ENCODE data around the gene CX3CL1. TPM values are rescaled to one million over a fixed set of nuclear protein-coding genes. Genes with fewer than 3 reads are reported as not detected.
A peak's percentile ranks its signal among the peaks of the same experiment; 100 is the strongest.

Gene CX3CL1
- total and polyA plus RNA-seq, 3 experiments from 2014 or later, result not detected

GRCh38 chr16:57432505-57432904, 60.2 kb downstream of the CX3CL1 start:
- DNase-seq, result no peak
- H3K4me3 Mint-ChIP-seq, result peak overlapping the region in 1 of 7 donors; percentile 54
- Histone ChIP-seq H3K9me3 (ENCODE audit: low read length) (no peaks in the 10 kb centered on the region), H3K27ac (ENCODE audit: low read depth, low read length) (no peak overlapping the region), H3K4me1 (ENCODE audit: insufficient read depth, low read length) (peaks cover 27% of the 10 kb centered on the region), H3K27me3 (ENCODE audit: insufficient read depth, low read length, poor library complexity, severe bottlenecking) (no peaks in the 10 kb centered on the region), H3K4me3 (ENCODE audit: low read length) (no peak overlapping the region), H3K36me3 (ENCODE audit: insufficient read depth, low read length) (peaks cover 31% of the 10 kb centered on the region)
- peaks cover 0 to 2% (median 0%) of the 10 kb centered on the region in 3 donors for H3K4me1 Mint-ChIP-seq
- POLR2A ChIA-PET, result no interaction called here
- H3K27me3 Mint-ChIP-seq, result peaks cover 0 to 1% of the 10 kb centered on the region in 2 donors
- CTCF ChIA-PET, result interaction anchor here (0.9 to 6.4 kb wide), 2 partner anchors 15 to 87 kb away, joined by 4 to 34 read pairs; no protein-coding TSS in a partner anchor
- H3K27ac Mint-ChIP-seq, result no peak overlapping the region
- no peaks in the 10 kb centered on the region for H3K9me3 Mint-ChIP-seq
- H3K36me3 Mint-ChIP-seq, result peaks cover 11 to 91% (median 33%) of the 10 kb centered on the region in 3 donors

GRCh38 chr16:57432989-57433388, 60.7 kb downstream of the CX3CL1 start:
- ChIA-PET CTCF (interaction anchor here (0.9 to 6.4 kb wide), 2 partner anchors 15 to 87 kb away, joined by 4 to 34 read pairs; no protein-coding TSS in a partner anchor), POLR2A (interaction anchor here (0.6 kb wide), 1 partner anchor 112 kb away, joined by 3 read pairs; no protein-coding TSS in a partner anchor)
- peak overlapping the region in 1 of 8 donors; percentile 66 for H3K27ac Mint-ChIP-seq
- H3K27me3 ChIP-seq (ENCODE audit: insufficient read depth, low read length, poor library complexity, severe bottlenecking), result no peaks in the 10 kb centered on the region
- peaks cover 31% of the 10 kb centered on the region for H3K36me3 ChIP-seq (ENCODE audit: insufficient read depth, low read length)
- peak in 1 of 5 donors; percentile 20 for DNase-seq
- H3K9me3 ChIP-seq (ENCODE audit: low read length), result no peaks in the 10 kb centered on the region
- H3K27me3 Mint-ChIP-seq, result peaks cover 0 to 1% of the 10 kb centered on the region in 2 donors
- H3K4me3 ChIP-seq (ENCODE audit: low read length), result no peak overlapping the region
- H3K36me3 Mint-ChIP-seq, result peaks cover 14 to 89% (median 32%) of the 10 kb centered on the region in 3 donors
- H3K9me3 Mint-ChIP-seq, result no peaks in the 10 kb centered on the region
- peaks cover 0 to 2% (median 0%) of the 10 kb centered on the region in 3 donors for H3K4me1 Mint-ChIP-seq
- no peak overlapping the region for H3K27ac ChIP-seq (ENCODE audit: low read depth, low read length)
- H3K4me1 ChIP-seq (ENCODE audit: insufficient read depth, low read length), result peaks cover 27% of the 10 kb centered on the region
- H3K4me3 Mint-ChIP-seq, result peak overlapping the region in 1 of 7 donors; percentile 27

DNA sequence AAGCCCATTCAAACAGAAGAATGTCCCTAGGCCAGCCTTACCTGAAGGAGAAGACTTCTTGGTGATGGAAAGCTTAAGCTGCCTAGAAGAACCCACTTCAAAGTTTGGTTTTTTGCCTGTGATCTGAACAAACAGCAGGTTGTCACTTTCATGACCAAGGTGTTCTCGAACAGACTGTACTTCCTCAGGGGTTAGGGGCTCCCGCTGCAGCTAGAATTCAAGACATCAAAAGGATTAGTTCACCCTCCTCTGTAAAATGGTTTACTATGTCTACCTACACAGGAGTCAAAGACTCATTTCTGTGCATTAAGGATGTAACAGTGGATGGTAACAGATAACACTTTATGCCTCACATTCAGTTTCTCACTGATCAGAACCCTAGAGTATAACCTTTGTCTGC, 61.7 kb downstream of the CX3CL1 start:
- Histone ChIP-seq H3K27ac (ENCODE audit: low read depth, low read length) (no peak overlapping the region), H3K36me3 (ENCODE audit: insufficient read depth, low read length) (peaks cover 28% of the 10 kb centered on the region), H3K9me3 (ENCODE audit: low read length) (no peaks in the 10 kb centered on the region), H3K27me3 (ENCODE audit: insufficient read depth, low read length, poor library complexity, severe bottlenecking) (no peaks in the 10 kb centered on the region), H3K4me3 (ENCODE audit: low read length) (no peak overlapping the region), H3K4me1 (ENCODE audit: insufficient read depth, low read length) (peaks cover 27% of the 10 kb centered on the region)
- H3K9me3 Mint-ChIP-seq, result no peaks in the 10 kb centered on the region
- CTCF ChIA-PET, result interaction anchor here (6.4 kb wide), 1 partner anchor 16 kb away, joined by 34 read pairs; no protein-coding TSS in a partner anchor
- H3K4me3 Mint-ChIP-seq, result no peak overlapping the region
- H3K36me3 Mint-ChIP-seq, result peaks cover 21 to 90% (median 33%) of the 10 kb centered on the region in 3 donors
- POLR2A ChIA-PET, result no interaction called here
- peak in 1 of 5 donors; percentile 68 for DNase-seq
- H3K27ac Mint-ChIP-seq, result peak overlapping the region in 1 of 8 donors; percentile 76
- H3K27me3 Mint-ChIP-seq, result peaks cover 0 to 1% of the 10 kb centered on the region in 2 donors
- peaks cover 0 to 2% (median 0%) of the 10 kb centered on the region in 3 donors for H3K4me1 Mint-ChIP-seq

Other genes with a start within 250 kb of the CX3CL1 start
- gene PSME3IP1, start 186.5 kb upstream of the CX3CL1 start, total RNA-seq, result 100 to 1,000 TPM; 103 to 111 TPM
- 62.3 TPM for gene PSME3IP1, start 186.5 kb upstream of the CX3CL1 start, polyA plus RNA-seq
- 10 to 100 TPM; 33.3 to 36.6 TPM for gene RSPRY1, start 186.2 kb upstream of the CX3CL1 start, total RNA-seq
- gene RSPRY1, start 186.2 kb upstream of the CX3CL1 start, polyA plus RNA-seq, result 41.0 TPM
- gene ARL2BP, start 127.2 kb upstream of the CX3CL1 start, total RNA-seq, result 10 to 100 TPM; 29.9 to 30.1 TPM
- gene ARL2BP, start 127.2 kb upstream of the CX3CL1 start, polyA plus RNA-seq, result 112 TPM
- gene PLLP, start 87.8 kb upstream of the CX3CL1 start, total RNA-seq, result under 1 TPM in 1 of 2 experiments, not detected in 1; 0.49 TPM
- 0.72 TPM for gene PLLP, start 87.8 kb upstream of the CX3CL1 start, polyA plus RNA-seq
- gene CCL22, start 13.7 kb upstream of the CX3CL1 start, total RNA-seq, result 10 to 100 TPM; 49.5 to 52.6 TPM
- not detected for gene CCL22, start 13.7 kb upstream of the CX3CL1 start, polyA plus RNA-seq
- 10 to 100 TPM; 18.6 to 18.9 TPM for gene CCL17, start 32.3 kb downstream of the CX3CL1 start, total RNA-seq
- not detected for gene CCL17, start 32.3 kb downstream of the CX3CL1 start, polyA plus RNA-seq
- gene CIAPIN1, start 74.9 kb downstream of the CX3CL1 start, total RNA-seq, result 10 to 100 TPM; 79.0 to 81.1 TPM
- 52.0 TPM for gene CIAPIN1, start 74.9 kb downstream of the CX3CL1 start, polyA plus RNA-seq
- 10 to 100 TPM; 50.5 to 51.9 TPM for gene COQ9, start 75.0 kb downstream of the CX3CL1 start, total RNA-seq
- 28.4 TPM for gene COQ9, start 75.0 kb downstream of the CX3CL1 start, polyA plus RNA-seq
- 10 to 100 TPM; 92.3 to 95.0 TPM for gene POLR2C, start 90.2 kb downstream of the CX3CL1 start, total RNA-seq
- gene POLR2C, start 90.2 kb downstream of the CX3CL1 start, polyA plus RNA-seq, result 36.1 TPM
- gene DOK4, start 114.0 kb downstream of the CX3CL1 start, total RNA-seq, result 1 to 10 TPM; 6.8 to 7.0 TPM
- gene DOK4, start 114.0 kb downstream of the CX3CL1 start, polyA plus RNA-seq, result 3.3 TPM
- 10 to 100 TPM; 27.0 to 28.1 TPM for gene CCDC102A, start 164.1 kb downstream of the CX3CL1 start, total RNA-seq
- gene CCDC102A, start 164.1 kb downstream of the CX3CL1 start, polyA plus RNA-seq, result 22.6 TPM
- gene ADGRG5, start 170.2 kb downstream of the CX3CL1 start, total RNA-seq, result 10 to 100 TPM; 46.1 to 48.5 TPM
- 23.5 TPM for gene ADGRG5, start 170.2 kb downstream of the CX3CL1 start, polyA plus RNA-seq